ENCODE results near the gene RNF13.

Gene RNF13

DNA sequence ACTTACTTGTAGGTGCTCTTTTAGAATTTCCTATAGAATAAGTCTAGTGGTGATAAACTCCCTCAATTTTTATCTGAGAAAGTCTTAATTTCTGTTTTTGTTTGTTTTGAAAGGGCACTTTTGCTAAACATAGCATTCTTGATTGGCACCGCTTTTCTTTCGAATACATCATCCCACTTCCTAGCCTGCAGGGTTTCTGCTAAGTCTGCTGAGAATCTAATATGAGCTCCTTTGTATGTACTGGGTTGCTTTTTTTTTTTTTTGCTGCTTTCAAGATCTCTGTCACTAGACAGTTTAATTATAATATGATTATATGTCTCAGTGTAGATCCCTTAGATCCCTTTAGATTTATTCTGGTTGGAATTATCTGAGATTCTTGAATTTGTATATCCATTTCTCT is 136.2 kb downstream of the RNF13 start:
- TF ChIP-seq, protein P1, sequence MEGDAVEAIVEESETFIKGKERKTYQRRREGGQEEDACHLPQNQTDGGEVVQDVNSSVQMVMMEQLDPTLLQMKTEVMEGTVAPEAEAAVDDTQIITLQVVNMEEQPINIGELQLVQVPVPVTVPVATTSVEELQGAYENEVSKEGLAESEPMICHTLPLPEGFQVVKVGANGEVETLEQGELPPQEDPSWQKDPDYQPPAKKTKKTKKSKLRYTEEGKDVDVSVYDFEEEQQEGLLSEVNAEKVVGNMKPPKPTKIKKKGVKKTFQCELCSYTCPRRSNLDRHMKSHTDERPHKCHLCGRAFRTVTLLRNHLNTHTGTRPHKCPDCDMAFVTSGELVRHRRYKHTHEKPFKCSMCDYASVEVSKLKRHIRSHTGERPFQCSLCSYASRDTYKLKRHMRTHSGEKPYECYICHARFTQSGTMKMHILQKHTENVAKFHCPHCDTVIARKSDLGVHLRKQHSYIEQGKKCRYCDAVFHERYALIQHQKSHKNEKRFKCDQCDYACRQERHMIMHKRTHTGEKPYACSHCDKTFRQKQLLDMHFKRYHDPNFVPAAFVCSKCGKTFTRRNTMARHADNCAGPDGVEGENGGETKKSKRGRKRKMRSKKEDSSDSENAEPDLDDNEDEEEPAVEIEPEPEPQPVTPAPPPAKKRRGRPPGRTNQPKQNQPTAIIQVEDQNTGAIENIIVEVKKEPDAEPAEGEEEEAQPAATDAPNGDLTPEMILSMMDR (IDR thresholded peaks at IDR 0.05; ENCODE audit: low read depth, low read length, missing control alignments) = no peak
- no peak for DNase-seq
- Histone ChIP-seq H3K27ac (no peak overlapping the region), H3K36me3 (replicated peaks) (peaks cover 4% of the 10 kb centered on the region), H3K27me3 (replicated peaks) (no peaks in the 10 kb centered on the region), H3K4me3 (ENCODE audit: low read depth, low read length) (no peak overlapping the region)
- in situ Hi-C loops (cut with HindIII; ENCODE audit: low pct_ligation_motif_present, low sequenced_read_pairs) = no loop called here

DNA sequence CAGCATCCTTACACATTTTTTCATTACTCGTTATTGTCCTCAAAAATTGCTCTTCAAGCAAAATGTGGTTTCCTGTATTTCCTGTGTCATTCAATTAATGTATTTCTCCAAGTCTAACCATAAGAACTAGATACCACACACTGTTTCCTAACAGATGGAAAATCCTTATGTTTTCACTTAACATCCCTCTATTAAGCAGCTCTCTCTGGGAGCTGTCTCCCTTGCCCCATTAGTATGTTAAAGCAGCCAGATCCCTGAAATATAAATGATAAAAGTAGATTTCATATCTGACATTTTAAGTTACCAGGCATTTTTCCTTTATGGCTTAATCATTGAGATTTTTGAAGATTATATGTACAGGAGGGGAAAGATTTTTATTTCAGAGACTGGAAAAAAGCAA is 141.8 kb downstream of the RNF13 start:
- TF ChIP-seq, protein P1 (IDR thresholded peaks at IDR 0.05; ENCODE audit: low read depth, low read length, missing control alignments) = no peak
- H3K27ac ChIP-seq = no peak overlapping the region
- H3K27me3 ChIP-seq (replicated peaks) = no peaks in the 10 kb centered on the region
- in situ Hi-C loops (cut with HindIII; ENCODE audit: low pct_ligation_motif_present, low sequenced_read_pairs) = no loop called here
- DNase-seq = no peak
- peaks cover 2% of the 10 kb centered on the region for H3K36me3 ChIP-seq (replicated peaks)
- H3K4me3 ChIP-seq (ENCODE audit: low read depth, low read length) = no peak overlapping the region

DNA sequence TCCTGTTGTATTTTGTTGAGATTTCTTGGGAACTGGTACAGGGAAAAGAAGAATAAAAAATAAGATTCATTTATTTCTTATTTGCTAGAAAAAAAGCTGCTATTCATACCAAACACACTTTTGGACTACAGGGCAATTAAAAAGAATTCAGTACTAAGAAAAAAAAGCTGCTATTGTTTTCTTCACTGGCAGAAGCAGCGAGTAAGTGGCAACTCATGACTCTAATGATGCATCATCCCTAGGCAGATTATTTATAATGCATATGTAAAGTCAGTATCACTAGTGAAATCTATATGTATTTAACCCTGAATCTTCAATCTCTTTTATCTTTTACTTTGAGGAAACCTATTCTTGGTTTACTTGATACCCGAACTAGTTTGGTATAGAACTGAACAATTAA is 142.4 kb downstream of the RNF13 start:
- H3K27ac ChIP-seq = no peak overlapping the region
- H3K36me3 ChIP-seq (replicated peaks) = peaks cover 2% of the 10 kb centered on the region
- no peaks in the 10 kb centered on the region for H3K27me3 ChIP-seq (replicated peaks)
- no peak overlapping the region for H3K4me3 ChIP-seq (ENCODE audit: low read depth, low read length)
- DNase-seq = no peak
- TF ChIP-seq, protein P1 (IDR thresholded peaks at IDR 0.05; ENCODE audit: low read depth, low read length, missing control alignments) = no peak
- in situ Hi-C loops (cut with HindIII; ENCODE audit: low pct_ligation_motif_present, low sequenced_read_pairs) = no loop called here

DNA sequence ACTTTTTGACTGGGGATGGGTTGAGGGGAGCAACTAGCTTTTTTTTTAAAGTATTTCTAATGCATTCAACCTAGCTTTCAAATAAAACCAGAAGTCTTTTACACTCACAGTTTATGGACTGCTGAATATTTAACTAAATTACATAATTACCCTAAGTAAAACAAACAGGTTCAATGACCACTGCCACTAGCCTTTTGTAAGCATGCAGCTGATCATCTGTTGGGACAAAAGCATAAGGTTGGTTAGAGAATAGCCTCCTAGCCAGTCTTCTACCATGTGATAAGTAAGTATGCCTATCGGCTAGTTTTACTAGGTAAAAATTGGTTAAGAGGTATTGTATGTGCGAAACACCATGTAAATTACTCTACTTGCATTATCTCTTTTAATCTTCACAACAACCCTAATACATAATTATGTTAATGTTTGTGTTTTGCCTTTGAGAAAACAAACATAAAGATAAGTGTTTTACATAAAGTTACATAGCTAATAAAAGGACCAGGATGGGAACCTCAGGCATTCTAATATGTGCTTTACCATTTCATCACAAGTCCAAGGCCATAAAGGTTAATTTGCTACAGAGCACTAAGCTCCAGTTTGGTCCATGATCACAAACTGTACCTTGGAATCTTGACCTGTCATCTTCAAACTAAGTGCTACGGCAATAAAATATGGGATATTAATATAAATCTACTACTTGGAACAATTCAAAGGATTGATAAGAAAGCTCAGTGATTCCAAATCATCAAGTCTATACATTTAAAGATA is 144.5 kb downstream of the RNF13 start:
- H3K36me3 ChIP-seq (replicated peaks) = peaks cover 3% of the 10 kb centered on the region
- no peaks in the 10 kb centered on the region for H3K27me3 ChIP-seq (replicated peaks)
- no peak for DNase-seq
- no peak overlapping the region for H3K4me3 ChIP-seq (ENCODE audit: low read depth, low read length)
- no peak overlapping the region for H3K27ac ChIP-seq
- TF ChIP-seq, protein P1 (IDR thresholded peaks at IDR 0.05; ENCODE audit: low read depth, low read length, missing control alignments) = no peak
- in situ Hi-C loops (cut with HindIII; ENCODE audit: low pct_ligation_motif_present, low sequenced_read_pairs) = no loop called here

DNA sequence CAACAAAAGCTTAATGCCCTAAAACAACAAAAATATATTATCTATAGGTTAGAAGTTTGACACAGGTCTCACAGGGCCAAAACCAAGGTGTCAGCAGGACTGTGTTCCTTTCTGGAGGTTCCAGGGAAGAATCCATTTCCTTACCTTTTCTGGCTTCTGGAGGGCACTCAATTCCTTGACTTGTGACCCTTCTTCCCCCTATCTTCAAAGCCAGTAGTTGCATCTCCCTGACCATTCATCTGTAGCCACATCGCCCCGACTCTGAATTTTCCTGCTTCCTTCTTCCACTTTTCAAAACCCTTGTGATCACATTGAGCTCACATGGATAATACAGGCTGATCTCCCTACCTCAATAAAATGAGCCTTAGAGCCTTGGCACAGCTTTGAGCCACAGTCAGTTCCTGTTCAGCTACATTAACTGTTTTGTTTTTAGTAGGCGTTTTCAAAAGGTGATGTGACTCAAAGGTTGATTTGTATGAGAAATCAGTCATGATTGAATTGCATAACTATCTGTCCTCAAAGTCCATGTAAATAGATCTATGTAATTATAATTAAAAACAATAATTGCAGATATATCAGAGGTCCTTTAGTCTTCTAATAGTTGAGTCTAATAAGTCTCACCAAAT is 145.3 kb downstream of the RNF13 start:
- H3K4me3 ChIP-seq (ENCODE audit: low read depth, low read length) = no peak overlapping the region

More for the DNA sequence above, 145.3 kb downstream of the RNF13 start:
- in situ Hi-C loops (cut with HindIII; ENCODE audit: low pct_ligation_motif_present, low sequenced_read_pairs) = no loop called here
- TF ChIP-seq, protein P1 (IDR thresholded peaks at IDR 0.05; ENCODE audit: low read depth, low read length, missing control alignments) = peak; percentile 14
- no peak for DNase-seq
- peaks cover 3% of the 10 kb centered on the region for H3K36me3 ChIP-seq (replicated peaks)
- no peak overlapping the region for H3K27ac ChIP-seq
- no peaks in the 10 kb centered on the region for H3K27me3 ChIP-seq (replicated peaks)

Data from brain microvascular endothelial cell (primary cell).